Neural cell (in vitro differentiated cells): ENCODE measurements around the gene IFI16. TPM values are rescaled to one million over a fixed set of nuclear protein-coding genes. Genes with fewer than 3 reads are reported as not detected.

Experiments
- H2AFZ ChIP-seq: fragments of 200-600, 300-800 bp; sonication (generic), shearing (Covaris generic); 2 replicates; pipeline ENCODE4 v1.6.0; 2014; ENCODE audit warnings: low read depth, mild to moderate bottlenecking, antibody characterized with exemption, low read length, moderate library complexity
- H3F3A ChIP-seq: fragments of 200-600 bp; shearing (Covaris generic); 2 replicates; pipeline ENCODE4 v1.6.1; 2016; ENCODE audit warnings: mild to moderate bottlenecking, moderate library complexity, mixed read lengths, antibody characterized with exemption, low read length; ENCODE audit not compliant: insufficient read depth, poor library complexity, severe bottlenecking
- H3K27ac ChIP-seq: fragments of 200-600, 300-800 bp; sonication (generic), shearing (Covaris generic); 2 replicates; pipeline ENCODE4 v1.5.1; 2014; ENCODE audit warnings: mild to moderate bottlenecking, low read length, moderate library complexity
- H3K27me3 ChIP-seq: fragments of 300-800, 200-600 bp; sonication (generic), shearing (Covaris generic); 2 replicates; pipeline ENCODE4 v1.6.0; 2014; ENCODE audit warnings: mild to moderate bottlenecking, low read depth, low read length, moderate library complexity; ENCODE audit not compliant: insufficient read depth
- H3K36me3 ChIP-seq: fragments of 300-800, 200-600 bp; sonication (generic), shearing (Covaris generic); 2 replicates; pipeline ENCODE4 v1.5.1; 2014; ENCODE audit warnings: mild to moderate bottlenecking, antibody characterized with exemption, low read length, moderate library complexity; ENCODE audit not compliant: insufficient read depth
- H3K4me2 ChIP-seq: fragments of 300-800, 200-600 bp; sonication (generic), shearing (Covaris generic); 2 replicates; pipeline ENCODE4 v1.6.0; 2014; ENCODE audit warnings: mild to moderate bottlenecking, low read length
- H3K4me3 ChIP-seq: fragments of 300-800, 200-600 bp; sonication (generic), shearing (Covaris generic); 2 replicates; pipeline ENCODE4 v1.5.1; 2014; ENCODE audit warnings: mild to moderate bottlenecking, low read length, moderate library complexity
- H3K79me2 ChIP-seq: fragments of 200-600 bp; shearing (Covaris generic); replicated peaks from 2 replicates; pipeline ENCODE4 v1.6.0; 2014; ENCODE audit warnings: mild to moderate bottlenecking, low read length, moderate library complexity; ENCODE audit not compliant: insufficient read depth
- H3K9ac ChIP-seq: fragments of 300-800, 200-600 bp; sonication (generic), shearing (Covaris generic); 2 replicates; pipeline ENCODE4 v1.6.1; 2016; ENCODE audit warnings: mild to moderate bottlenecking, low read length, mixed read lengths
- H3K9me2 ChIP-seq: fragments of 200-600 bp; shearing (Covaris generic); 2 replicates; pipeline ENCODE4 v1.6.1; 2016; ENCODE audit warnings: mild to moderate bottlenecking, low read length, mixed read lengths; ENCODE audit not compliant: insufficient read depth
- H3K9me3 ChIP-seq: fragments of 200-600, 300-800 bp; sonication (generic), shearing (Covaris generic); 2 replicates; pipeline ENCODE4 v1.6.1; 2016; ENCODE audit warnings: mild to moderate bottlenecking, mixed run types, low read length, moderate library complexity, mixed read lengths
- H4K20me1 ChIP-seq: fragments of 200-600 bp; shearing (Covaris generic); 2 replicates; pipeline ENCODE4 v1.6.1; 2016; ENCODE audit warnings: mild to moderate bottlenecking, mixed run types; ENCODE audit not compliant: insufficient read depth
- EP300 ChIP-seq: fragments of 450-650 bp; conservative IDR thresholded peaks from 2 replicates; pipeline ENCODE4 v1.6.1; 2014; ENCODE audit warnings: antibody characterized with exemption, mild to moderate bottlenecking, moderate library complexity; ENCODE audit not compliant: poor library complexity, severe bottlenecking
- EZH2 ChIP-seq: fragments of 200-600, 300-800 bp; shearing (Covaris generic), sonication (generic); IDR thresholded peaks from 2 replicates; pipeline ENCODE4 v1.6.1; 2014; ENCODE audit warnings: antibody characterized with exemption, low read length, borderline replicate concordance, mild to moderate bottlenecking; ENCODE audit not compliant: insufficient read depth, poor library complexity, severe bottlenecking
- MXI1 ChIP-seq: fragments of 450-650 bp; conservative IDR thresholded peaks from 2 replicates; pipeline ENCODE4 v1.6.1; 2014; ENCODE audit warnings: antibody characterized with exemption, mild to moderate bottlenecking; ENCODE audit not compliant: poor library complexity, severe bottlenecking
- POLR2AphosphoS5 ChIP-seq: IDR thresholded peaks from 2 replicates; pipeline ENCODE4 v1.6.1; 2012
- RAD21 ChIP-seq: fragments of 450-650 bp; conservative IDR thresholded peaks from 2 replicates; pipeline ENCODE4 v1.6.1; 2014; ENCODE audit warnings: antibody characterized with exemption, mild to moderate bottlenecking, moderate library complexity
- SMC3 ChIP-seq: fragments of 450-650 bp; conservative IDR thresholded peaks from 2 replicates; pipeline ENCODE4 v1.6.1; 2014; ENCODE audit warnings: antibody characterized with exemption, mild to moderate bottlenecking, moderate library complexity; ENCODE audit not compliant: poor library complexity
- TAF1 ChIP-seq: IDR thresholded peaks from 2 replicates; pipeline ENCODE4 v1.6.1; 2012; ENCODE audit warnings: low read depth
- polyA plus RNA-seq: library from polyadenylated mRNA; depleted of rRNA; stranded (reverse); fragments of >200 nt; gene quantifications from 2 replicates; pipeline ENCODE4 v1.2.3, GENCODE V29; 2014
- TF ChIP-seq, protein P1 (sequence below): IDR thresholded peaks from 2 replicates; pipeline ENCODE4 v1.6.1; 2012; ENCODE audit warnings: borderline replicate concordance
- TF ChIP-seq, protein P2 (sequence below): fragments of 450-650 bp; IDR thresholded peaks from 2 replicates; pipeline ENCODE4 v1.5.1; 2014; ENCODE audit warnings: antibody characterized with exemption, mild to moderate bottlenecking, moderate library complexity; ENCODE audit not compliant: poor library complexity, severe bottlenecking

The IFI16 gene
- polyA plus RNA-seq, 1 donor from 2014 or later: not detected

DNA sequence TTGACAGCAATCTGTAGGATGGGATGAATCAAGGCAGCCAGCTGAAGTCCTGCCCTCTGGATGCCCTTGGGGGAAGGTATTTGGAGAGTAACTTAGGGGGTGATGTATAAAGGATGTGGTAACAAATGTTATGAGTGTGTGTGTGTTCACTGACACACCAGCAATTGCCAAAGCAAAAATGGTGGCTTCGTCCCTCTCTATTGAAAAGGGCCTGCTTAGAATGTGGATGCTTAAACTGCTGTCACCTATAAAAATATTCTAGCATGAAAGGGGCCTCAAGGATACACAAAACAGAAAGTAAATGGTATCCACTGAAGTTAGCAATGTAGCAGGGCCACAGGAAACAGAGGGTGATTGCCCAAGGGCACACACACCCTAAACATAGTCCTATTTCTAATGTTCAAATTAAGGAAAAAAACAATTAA is 81.9 kb downstream of the IFI16 start:
- H3K9me2 ChIP-seq: no peaks in the 10 kb centered on the region
- no peaks in the 10 kb centered on the region for H3K79me2 ChIP-seq
- no peaks in the 10 kb centered on the region for H3K9me3 ChIP-seq
- H3K36me3 ChIP-seq: no peaks in the 10 kb centered on the region
- TF ChIP-seq, protein P1, sequence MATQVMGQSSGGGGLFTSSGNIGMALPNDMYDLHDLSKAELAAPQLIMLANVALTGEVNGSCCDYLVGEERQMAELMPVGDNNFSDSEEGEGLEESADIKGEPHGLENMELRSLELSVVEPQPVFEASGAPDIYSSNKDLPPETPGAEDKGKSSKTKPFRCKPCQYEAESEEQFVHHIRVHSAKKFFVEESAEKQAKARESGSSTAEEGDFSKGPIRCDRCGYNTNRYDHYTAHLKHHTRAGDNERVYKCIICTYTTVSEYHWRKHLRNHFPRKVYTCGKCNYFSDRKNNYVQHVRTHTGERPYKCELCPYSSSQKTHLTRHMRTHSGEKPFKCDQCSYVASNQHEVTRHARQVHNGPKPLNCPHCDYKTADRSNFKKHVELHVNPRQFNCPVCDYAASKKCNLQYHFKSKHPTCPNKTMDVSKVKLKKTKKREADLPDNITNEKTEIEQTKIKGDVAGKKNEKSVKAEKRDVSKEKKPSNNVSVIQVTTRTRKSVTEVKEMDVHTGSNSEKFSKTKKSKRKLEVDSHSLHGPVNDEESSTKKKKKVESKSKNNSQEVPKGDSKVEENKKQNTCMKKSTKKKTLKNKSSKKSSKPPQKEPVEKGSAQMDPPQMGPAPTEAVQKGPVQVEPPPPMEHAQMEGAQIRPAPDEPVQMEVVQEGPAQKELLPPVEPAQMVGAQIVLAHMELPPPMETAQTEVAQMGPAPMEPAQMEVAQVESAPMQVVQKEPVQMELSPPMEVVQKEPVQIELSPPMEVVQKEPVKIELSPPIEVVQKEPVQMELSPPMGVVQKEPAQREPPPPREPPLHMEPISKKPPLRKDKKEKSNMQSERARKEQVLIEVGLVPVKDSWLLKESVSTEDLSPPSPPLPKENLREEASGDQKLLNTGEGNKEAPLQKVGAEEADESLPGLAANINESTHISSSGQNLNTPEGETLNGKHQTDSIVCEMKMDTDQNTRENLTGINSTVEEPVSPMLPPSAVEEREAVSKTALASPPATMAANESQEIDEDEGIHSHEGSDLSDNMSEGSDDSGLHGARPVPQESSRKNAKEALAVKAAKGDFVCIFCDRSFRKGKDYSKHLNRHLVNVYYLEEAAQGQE: no peak
- TF ChIP-seq, protein P2, sequence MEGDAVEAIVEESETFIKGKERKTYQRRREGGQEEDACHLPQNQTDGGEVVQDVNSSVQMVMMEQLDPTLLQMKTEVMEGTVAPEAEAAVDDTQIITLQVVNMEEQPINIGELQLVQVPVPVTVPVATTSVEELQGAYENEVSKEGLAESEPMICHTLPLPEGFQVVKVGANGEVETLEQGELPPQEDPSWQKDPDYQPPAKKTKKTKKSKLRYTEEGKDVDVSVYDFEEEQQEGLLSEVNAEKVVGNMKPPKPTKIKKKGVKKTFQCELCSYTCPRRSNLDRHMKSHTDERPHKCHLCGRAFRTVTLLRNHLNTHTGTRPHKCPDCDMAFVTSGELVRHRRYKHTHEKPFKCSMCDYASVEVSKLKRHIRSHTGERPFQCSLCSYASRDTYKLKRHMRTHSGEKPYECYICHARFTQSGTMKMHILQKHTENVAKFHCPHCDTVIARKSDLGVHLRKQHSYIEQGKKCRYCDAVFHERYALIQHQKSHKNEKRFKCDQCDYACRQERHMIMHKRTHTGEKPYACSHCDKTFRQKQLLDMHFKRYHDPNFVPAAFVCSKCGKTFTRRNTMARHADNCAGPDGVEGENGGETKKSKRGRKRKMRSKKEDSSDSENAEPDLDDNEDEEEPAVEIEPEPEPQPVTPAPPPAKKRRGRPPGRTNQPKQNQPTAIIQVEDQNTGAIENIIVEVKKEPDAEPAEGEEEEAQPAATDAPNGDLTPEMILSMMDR: no peak
- TF ChIP-seq RAD21 (no peak), MXI1 (no peak), EZH2 (no peak), SMC3 (no peak)
- no peak overlapping the region for H2AFZ ChIP-seq
- H3K27me3 ChIP-seq: no peaks in the 10 kb centered on the region
- H3K27ac ChIP-seq: no peak overlapping the region
- peak overlapping the region; percentile 10 for H3K4me3 ChIP-seq
- no peaks in the 10 kb centered on the region for H3F3A ChIP-seq
- no peaks in the 10 kb centered on the region for H4K20me1 ChIP-seq
- no peak overlapping the region for H3K9ac ChIP-seq
- no peak overlapping the region for H3K4me2 ChIP-seq

DNA sequence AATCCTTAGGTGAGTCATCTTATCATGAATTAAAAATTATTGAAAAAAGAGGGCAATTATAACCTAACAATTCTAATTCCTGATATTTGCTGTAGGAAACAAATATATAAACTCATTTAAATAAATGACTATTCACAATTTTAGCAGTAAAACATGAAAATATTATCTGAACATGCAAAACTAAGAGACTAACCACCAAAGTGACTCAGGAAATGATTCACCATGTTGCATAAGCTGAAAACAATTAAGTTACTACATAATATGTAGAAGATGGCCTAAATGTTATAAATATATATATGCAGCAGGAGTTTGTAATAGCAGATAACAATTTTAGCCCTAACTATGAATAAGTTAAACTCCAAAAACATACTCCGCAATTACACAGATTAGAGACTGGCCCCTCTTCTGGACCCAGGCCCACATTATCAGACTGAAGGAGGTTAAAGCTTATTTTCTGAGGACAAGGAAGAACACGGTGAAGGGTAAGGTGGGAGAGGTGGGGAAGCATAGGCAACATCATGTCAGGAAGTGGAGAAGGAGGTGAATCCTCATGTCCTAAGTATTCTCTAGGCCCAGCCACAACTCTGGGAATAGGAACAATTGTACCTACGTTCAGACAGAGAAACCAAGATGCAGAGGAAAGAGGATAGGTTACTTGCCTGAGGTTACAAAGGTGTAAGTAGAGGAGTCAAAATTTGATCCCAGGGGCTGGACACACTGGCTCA is 82.5 kb downstream of the IFI16 start:
- H3F3A ChIP-seq: no peaks in the 10 kb centered on the region
- no peaks in the 10 kb centered on the region for H4K20me1 ChIP-seq
- H3K27ac ChIP-seq: no peak overlapping the region
- H3K9ac ChIP-seq: no peak overlapping the region
- H3K79me2 ChIP-seq: no peaks in the 10 kb centered on the region
- H3K9me2 ChIP-seq: no peaks in the 10 kb centered on the region
- no peaks in the 10 kb centered on the region for H3K36me3 ChIP-seq
- TF ChIP-seq MXI1 (no peak), TAF1 (no peak), EP300 (no peak), RAD21 (no peak), POLR2AphosphoS5 (no peak), EZH2 (no peak), SMC3 (no peak)
- TF ChIP-seq, protein P1: no peak
- TF ChIP-seq, protein P2: no peak
- no peak overlapping the region for H2AFZ ChIP-seq
- no peaks in the 10 kb centered on the region for H3K27me3 ChIP-seq
- no peaks in the 10 kb centered on the region for H3K9me3 ChIP-seq
- H3K4me2 ChIP-seq: no peak overlapping the region
- H3K4me3 ChIP-seq: no peak overlapping the region
